Glutamatergic neuron (in vitro differentiated cells): ENCODE measurements around the gene LIFR. TPM values are rescaled to one million over a fixed set of nuclear protein-coding genes. Genes with fewer than 3 reads are reported as not detected.

Experiments used
- DNase-seq: peaks from one replicate; pipeline ENCODE4 v3.0.0; 2022
- H3K27ac Mint-ChIP-seq: one replicate; pipeline ENCODE4 v1.8.0; 2020; ENCODE audit warnings: mild to moderate bottlenecking, mixed read lengths, inconsistent platforms; ENCODE audit not compliant: unreplicated experiment
- H3K27me3 Mint-ChIP-seq: one replicate; pipeline ENCODE4 v1.8.0; 2020; ENCODE audit warnings: mild to moderate bottlenecking, moderate library complexity, mixed read lengths, inconsistent platforms; ENCODE audit not compliant: unreplicated experiment
- H3K36me3 Mint-ChIP-seq: one replicate; pipeline ENCODE4 v1.8.0; 2020; ENCODE audit warnings: mild to moderate bottlenecking, mixed read lengths, inconsistent platforms; ENCODE audit not compliant: unreplicated experiment
- H3K4me1 Mint-ChIP-seq: one replicate; pipeline ENCODE4 v1.8.0; 2020; ENCODE audit warnings: mild to moderate bottlenecking, low read depth, mixed read lengths, inconsistent platforms; ENCODE audit not compliant: unreplicated experiment
- H3K4me3 Mint-ChIP-seq: one replicate; pipeline ENCODE4 v1.8.0; 2020; ENCODE audit warnings: mild to moderate bottlenecking, mixed read lengths, inconsistent platforms; ENCODE audit not compliant: unreplicated experiment
- H3K9me3 Mint-ChIP-seq: one replicate; pipeline ENCODE4 v1.8.0; 2020; ENCODE audit warnings: mild to moderate bottlenecking, moderate library complexity, mixed read lengths, inconsistent platforms; ENCODE audit not compliant: unreplicated experiment
- total RNA-seq: library from RNA; stranded (reverse); fragmentation: NEBNext Ultra II Directional; extraction: Animal tissue kit (Norgen Biotek cat#: 25700); gene quantifications from one replicate; pipeline ENCODE4 v1.2.1, GENCODE V29; 2021; ENCODE audit not compliant: unreplicated experiment
- TF ChIP-seq, protein P1 (sequence below): fragments of 200-600 bp; sonication (generic); IDR thresholded peaks from one replicate; pipeline ENCODE4 v1.5.0; 2021; ENCODE audit not compliant: partially characterized antibody, unreplicated experiment

LIFR gene
- total RNA-seq, 1 donor from 2014 or later, result 41.6 TPM

GRCh38 chr5:38466424-38467189 is 89.8 kb downstream of the LIFR start:
- DNase-seq, result no peak
- Mint-ChIP-seq H3K4me3 (no peak overlapping the region), H3K4me1 (peaks cover 15% of the 10 kb centered on the region), H3K27me3 (peaks cover 6% of the 10 kb centered on the region), H3K9me3 (peaks cover 8% of the 10 kb centered on the region), H3K27ac (no peak overlapping the region), H3K36me3 (no peaks in the 10 kb centered on the region)
- TF ChIP-seq, protein P1, sequence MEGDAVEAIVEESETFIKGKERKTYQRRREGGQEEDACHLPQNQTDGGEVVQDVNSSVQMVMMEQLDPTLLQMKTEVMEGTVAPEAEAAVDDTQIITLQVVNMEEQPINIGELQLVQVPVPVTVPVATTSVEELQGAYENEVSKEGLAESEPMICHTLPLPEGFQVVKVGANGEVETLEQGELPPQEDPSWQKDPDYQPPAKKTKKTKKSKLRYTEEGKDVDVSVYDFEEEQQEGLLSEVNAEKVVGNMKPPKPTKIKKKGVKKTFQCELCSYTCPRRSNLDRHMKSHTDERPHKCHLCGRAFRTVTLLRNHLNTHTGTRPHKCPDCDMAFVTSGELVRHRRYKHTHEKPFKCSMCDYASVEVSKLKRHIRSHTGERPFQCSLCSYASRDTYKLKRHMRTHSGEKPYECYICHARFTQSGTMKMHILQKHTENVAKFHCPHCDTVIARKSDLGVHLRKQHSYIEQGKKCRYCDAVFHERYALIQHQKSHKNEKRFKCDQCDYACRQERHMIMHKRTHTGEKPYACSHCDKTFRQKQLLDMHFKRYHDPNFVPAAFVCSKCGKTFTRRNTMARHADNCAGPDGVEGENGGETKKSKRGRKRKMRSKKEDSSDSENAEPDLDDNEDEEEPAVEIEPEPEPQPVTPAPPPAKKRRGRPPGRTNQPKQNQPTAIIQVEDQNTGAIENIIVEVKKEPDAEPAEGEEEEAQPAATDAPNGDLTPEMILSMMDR, result no peak

DNA sequence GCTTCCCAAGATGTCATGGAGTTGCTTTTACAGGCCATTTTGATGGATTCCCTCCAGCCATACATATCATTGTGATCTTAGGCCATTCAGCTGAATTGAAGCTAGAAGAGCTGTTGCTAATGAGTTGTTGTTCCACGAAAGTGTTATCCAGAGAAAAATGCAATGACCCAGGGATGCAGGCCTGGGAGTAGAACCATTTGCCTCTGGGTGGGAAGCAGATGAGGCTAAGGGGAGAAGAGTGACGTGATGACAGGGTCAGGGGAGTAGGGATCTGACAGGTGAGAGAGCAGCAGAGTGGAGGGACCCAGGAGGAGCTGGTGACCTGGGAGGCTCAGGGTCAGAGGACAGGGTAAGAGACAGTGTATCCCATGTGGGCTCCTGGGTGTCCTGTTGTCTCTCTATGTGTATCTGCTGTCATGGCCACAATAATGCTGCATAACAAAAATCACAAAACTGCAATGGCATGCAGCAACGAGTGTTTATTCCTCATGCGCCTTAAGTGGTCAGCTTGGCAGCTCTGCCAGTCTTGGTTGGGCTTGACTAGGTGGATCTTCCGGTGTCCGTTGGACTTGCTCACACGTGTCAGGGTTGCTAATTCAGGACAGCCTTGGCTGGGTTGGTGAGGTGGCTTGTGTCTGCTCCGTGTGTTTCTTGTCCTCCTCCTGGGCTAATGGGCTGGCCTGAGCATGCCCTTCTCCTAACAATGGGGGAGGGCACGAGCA is 90.6 kb downstream of the LIFR start:
- H3K36me3 Mint-ChIP-seq, result no peaks in the 10 kb centered on the region
- no peak for DNase-seq
- H3K4me1 Mint-ChIP-seq, result peaks cover 15% of the 10 kb centered on the region
- no peak overlapping the region for H3K4me3 Mint-ChIP-seq
- no peak overlapping the region for H3K27ac Mint-ChIP-seq
- H3K9me3 Mint-ChIP-seq, result peaks cover 8% of the 10 kb centered on the region
- TF ChIP-seq, protein P1, result no peak
- peaks cover 6% of the 10 kb centered on the region for H3K27me3 Mint-ChIP-seq

GRCh38 chr5:38465061-38465460 is 91.4 kb downstream of the LIFR start:
- DNase-seq, result no peak
- Mint-ChIP-seq H3K36me3 (no peaks in the 10 kb centered on the region), H3K4me3 (no peak overlapping the region), H3K27ac (no peak overlapping the region), H3K4me1 (peaks cover 15% of the 10 kb centered on the region), H3K27me3 (peaks cover 2% of the 10 kb centered on the region), H3K9me3 (peaks cover 6% of the 10 kb centered on the region)
- TF ChIP-seq, protein P1, result no peak

- Mint-ChIP-seq H3K4me3 (no peak overlapping the region), H3K9me3 (peaks cover 3% of the 10 kb centered on the region), H3K4me1 (peaks cover 7% of the 10 kb centered on the region), H3K27me3 (peaks cover 2% of the 10 kb centered on the region), H3K36me3 (no peaks in the 10 kb centered on the region), H3K27ac (no peak overlapping the region)
- TF ChIP-seq, protein P1, result no peak
- DNase-seq, result no peak
Measured at GRCh38 chr5:38463634-38464521, 92.6 kb downstream of the LIFR start.
